Bronchial epithelial cell (primary cell): ENCODE data around the gene ACTL6B. TPM values are rescaled to one million over a fixed set of nuclear protein-coding genes. Genes with fewer than 3 reads are reported as not detected.

ENCODE experiments used
- DNase-seq: peaks from one replicate; pipeline ENCODE4 v3.0.0-alpha.2; 2010; ENCODE audit warnings: low read depth
- FAIRE-seq: peaks from 2 replicates; lab custom pipeline; 2011; peaks lifted over from hg19 to GRCh38; lab: Jason Lieb, UNC
- H3K27me3 ChIP-seq: 2 replicates; pipeline ENCODE4 v1.5.1; 2011; ENCODE audit warnings: low read length; ENCODE audit not compliant: control insufficient read depth, insufficient read depth
- H3K36me3 ChIP-seq: 2 replicates; pipeline ENCODE4 v1.5.1; 2011; ENCODE audit warnings: low read length; ENCODE audit not compliant: control insufficient read depth, insufficient read depth
- H3K4me3 ChIP-seq: 2 replicates; pipeline ENCODE4 v1.5.1; 2011; ENCODE audit warnings: mild to moderate bottlenecking, low read depth, low read length, control low read depth
- total RNA-seq: library from RNA; depleted of rRNA; stranded (reverse); fragments of >200 nt; gene quantifications from 2 replicates; pipeline ENCODE4 v1.2.1, GENCODE V29; 2014
- TF ChIP-seq, protein P1 (sequence below): IDR thresholded peaks from 2 replicates; pipeline ENCODE4 v1.5.1; 2011; ENCODE audit warnings: mild to moderate bottlenecking, moderate library complexity, low read length, control low read depth, inconsistent platforms; ENCODE audit not compliant: insufficient read depth, severe bottlenecking

Gene ACTL6B
- total RNA-seq, 1 donor from 2014 or later: not detected

- Histone ChIP-seq H3K4me3 (no peak overlapping the region), H3K27me3 (no peaks in the 10 kb centered on the region), H3K36me3 (no peaks in the 10 kb centered on the region)
- FAIRE-seq (no peak), DNase-seq (no peak)
- TF ChIP-seq, protein P1, sequence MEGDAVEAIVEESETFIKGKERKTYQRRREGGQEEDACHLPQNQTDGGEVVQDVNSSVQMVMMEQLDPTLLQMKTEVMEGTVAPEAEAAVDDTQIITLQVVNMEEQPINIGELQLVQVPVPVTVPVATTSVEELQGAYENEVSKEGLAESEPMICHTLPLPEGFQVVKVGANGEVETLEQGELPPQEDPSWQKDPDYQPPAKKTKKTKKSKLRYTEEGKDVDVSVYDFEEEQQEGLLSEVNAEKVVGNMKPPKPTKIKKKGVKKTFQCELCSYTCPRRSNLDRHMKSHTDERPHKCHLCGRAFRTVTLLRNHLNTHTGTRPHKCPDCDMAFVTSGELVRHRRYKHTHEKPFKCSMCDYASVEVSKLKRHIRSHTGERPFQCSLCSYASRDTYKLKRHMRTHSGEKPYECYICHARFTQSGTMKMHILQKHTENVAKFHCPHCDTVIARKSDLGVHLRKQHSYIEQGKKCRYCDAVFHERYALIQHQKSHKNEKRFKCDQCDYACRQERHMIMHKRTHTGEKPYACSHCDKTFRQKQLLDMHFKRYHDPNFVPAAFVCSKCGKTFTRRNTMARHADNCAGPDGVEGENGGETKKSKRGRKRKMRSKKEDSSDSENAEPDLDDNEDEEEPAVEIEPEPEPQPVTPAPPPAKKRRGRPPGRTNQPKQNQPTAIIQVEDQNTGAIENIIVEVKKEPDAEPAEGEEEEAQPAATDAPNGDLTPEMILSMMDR: no peak
Measured at GRCh38 chr7:100639995-100640516, 16.2 kb downstream of the ACTL6B start.

- Histone ChIP-seq H3K27me3 (no peaks in the 10 kb centered on the region), H3K36me3 (no peaks in the 10 kb centered on the region), H3K4me3 (peak overlapping the region; percentile 48)
- DNase-seq (no peak), FAIRE-seq (no peak)
- TF ChIP-seq, protein P1: peak; percentile 73
Measured at GRCh38 chr7:100632951-100633717, 23.1 kb downstream of the ACTL6B start.

DNA sequence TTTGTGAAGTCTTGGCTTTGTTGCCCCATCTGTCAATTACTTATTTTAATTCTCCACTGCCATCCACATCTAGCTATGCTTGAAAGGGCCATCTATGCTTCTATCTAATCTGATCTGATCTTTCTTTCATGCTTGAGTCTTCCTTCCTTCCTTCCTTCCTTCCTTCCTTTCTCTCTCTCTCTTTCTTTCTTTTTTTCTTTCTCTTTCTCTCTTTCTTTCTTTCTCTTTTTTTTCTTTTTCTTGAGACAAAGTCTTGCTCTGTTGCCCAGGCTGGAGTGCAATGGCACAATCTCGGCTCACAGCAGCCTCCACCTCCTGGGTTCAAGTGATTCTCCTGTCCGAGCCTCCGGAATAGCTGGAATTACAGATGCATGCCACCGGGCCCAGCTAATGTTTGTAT is 26.2 kb downstream of the ACTL6B start:
- FAIRE-seq (no peak), DNase-seq (no peak)
- TF ChIP-seq, protein P1: no peak
- H3K27me3 ChIP-seq: no peaks in the 10 kb centered on the region
- H3K36me3 ChIP-seq: no peaks in the 10 kb centered on the region
- H3K4me3 ChIP-seq: no peak overlapping the region

DNA sequence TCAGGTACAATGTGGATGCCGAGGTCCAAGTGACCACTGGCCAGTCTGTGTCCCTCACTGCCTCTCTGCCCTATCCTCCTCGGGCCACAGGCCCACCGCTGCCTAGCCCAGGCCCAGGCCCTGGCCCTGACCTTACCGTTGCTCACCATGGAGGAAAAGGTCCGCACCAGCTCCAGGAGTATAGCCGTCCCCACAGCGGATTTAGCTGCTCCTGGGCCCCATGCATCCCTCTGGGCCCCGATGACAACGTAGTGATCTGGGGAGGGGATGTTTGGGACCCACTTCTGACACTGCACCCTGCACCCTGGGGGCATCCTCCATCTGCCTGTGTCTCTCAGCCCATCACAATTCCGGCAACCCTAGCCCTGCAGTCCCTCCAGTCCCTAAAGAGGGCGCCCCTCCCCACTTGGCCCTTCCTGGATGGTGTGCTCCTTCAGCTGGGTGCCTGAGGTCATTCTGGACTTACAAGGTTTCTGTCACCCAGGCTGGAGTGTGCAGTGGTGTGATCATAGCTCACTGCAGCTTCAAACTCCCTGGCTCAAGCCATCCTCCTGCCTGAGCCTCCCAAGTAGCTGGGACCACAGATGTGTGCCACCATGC is 27.0 kb downstream of the ACTL6B start:
- no peak overlapping the region for H3K4me3 ChIP-seq
- peak; percentile 18 for DNase-seq
- no peaks in the 10 kb centered on the region for H3K27me3 ChIP-seq
- no peak for FAIRE-seq
- TF ChIP-seq, protein P1: peak; percentile 47
- no peaks in the 10 kb centered on the region for H3K36me3 ChIP-seq

- Histone ChIP-seq H3K36me3 (no peaks in the 10 kb centered on the region), H3K27me3 (no peaks in the 10 kb centered on the region), H3K4me3 (no peak overlapping the region)
- FAIRE-seq (no peak), DNase-seq (no peak)
- TF ChIP-seq, protein P1: no peak
Measured at GRCh38 chr7:100627238-100627549, 29.1 kb downstream of the ACTL6B start.
